Fibroblast of the conjunctiva (primary cell): ENCODE measurements around the gene LAYN.
A peak's percentile ranks its signal among the peaks of the same experiment; 100 is the strongest.

Experiments used
- DNase-seq: peaks from one replicate; pipeline ENCODE4 v3.0.0-alpha.2; 2010; ENCODE audit warnings: low read depth

LAYN gene

GRCh38 chr11:111561791-111562325 is 21.3 kb downstream of the LAYN start:
- DNase-seq = peak; percentile 17

- DNase-seq = no peak
Observed at GRCh38 chr11:111562692-111563389, 22.3 kb downstream of the LAYN start.

- DNase-seq = peak; percentile 66
Observed at GRCh38 chr11:111565114-111565720, 24.7 kb downstream of the LAYN start.

GRCh38 chr11:111566324-111566723 is 25.8 kb downstream of the LAYN start:
- DNase-seq = no peak

- no peak for DNase-seq
Observed at GRCh38 chr11:111569476-111569875, 29.0 kb downstream of the LAYN start.

- no peak for DNase-seq
Observed at GRCh38 chr11:111570796-111571195, 30.3 kb downstream of the LAYN start.

GRCh38 chr11:111571829-111572501 is 31.4 kb downstream of the LAYN start:
- DNase-seq = no peak

GRCh38 chr11:111572581-111572980 is 32.1 kb downstream of the LAYN start:
- DNase-seq = no peak

GRCh38 chr11:111573821-111574249 is 33.3 kb downstream of the LAYN start:
- peak; percentile 61 for DNase-seq

- DNase-seq = no peak
Observed at GRCh38 chr11:111574373-111575225, 34.1 kb downstream of the LAYN start.

- DNase-seq = no peak
Observed at GRCh38 chr11:111575740-111576139, 35.2 kb downstream of the LAYN start.

GRCh38 chr11:111577821-111578220 is 37.3 kb downstream of the LAYN start:
- DNase-seq = no peak

GRCh38 chr11:111581341-111581740 is 40.8 kb downstream of the LAYN start:
- no peak for DNase-seq

GRCh38 chr11:111582163-111582562 is 41.6 kb downstream of the LAYN start:
- no peak for DNase-seq

- DNase-seq = no peak
Observed at GRCh38 chr11:111582881-111583280, 42.4 kb downstream of the LAYN start.

GRCh38 chr11:111585371-111585770 is 44.9 kb downstream of the LAYN start:
- DNase-seq = no peak

GRCh38 chr11:111586388-111586831 is 45.9 kb downstream of the LAYN start:
- peak; percentile 49 for DNase-seq

- no peak for DNase-seq
Observed at GRCh38 chr11:111589114-111589513, 48.6 kb downstream of the LAYN start.

- DNase-seq = no peak
Observed at GRCh38 chr11:111589886-111590499, 49.5 kb downstream of the LAYN start.

GRCh38 chr11:111591187-111591960 is 50.9 kb downstream of the LAYN start:
- DNase-seq = no peak

- no peak for DNase-seq
Observed at GRCh38 chr11:111592491-111592890, 52.0 kb downstream of the LAYN start.
